Measurements from ENCODE around the gene KLHL17. TPM values are rescaled to one million over a fixed set of nuclear protein-coding genes. Genes with fewer than 3 reads are reported as not detected.

Gene KLHL17
- total RNA-seq, 1 donor from 2014 or later = 41.5 TPM

DNA sequence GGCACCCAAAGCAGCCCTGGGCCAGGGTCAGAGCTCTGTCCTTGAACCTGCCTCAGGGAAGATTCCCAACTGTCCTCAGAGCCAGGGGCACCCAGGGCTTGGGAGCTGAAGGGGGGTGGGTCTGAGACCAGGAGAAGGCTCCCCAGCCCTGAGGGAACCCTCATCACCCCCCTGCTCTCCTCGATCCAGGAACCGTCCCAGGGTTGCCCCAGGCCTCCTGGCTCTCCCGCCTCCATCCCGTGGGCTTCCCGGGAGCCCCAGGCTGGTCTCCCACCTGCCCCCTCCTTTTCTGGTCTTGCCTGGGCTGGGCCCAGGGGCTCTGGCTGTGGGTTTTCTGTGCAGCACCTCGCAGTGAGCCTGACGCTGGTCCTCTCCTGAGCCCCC, 43.3 kb upstream of the KLHL17 start:
- no peak for DNase-seq (ENCODE audit: low read depth, low spot score)
- no peaks in the 10 kb centered on the region for H3K9me3 Mint-ChIP-seq
- H3K27me3 Mint-ChIP-seq (ENCODE audit: low read depth) = peaks cover 85% of the 10 kb centered on the region
- TF ChIP-seq, protein P1, sequence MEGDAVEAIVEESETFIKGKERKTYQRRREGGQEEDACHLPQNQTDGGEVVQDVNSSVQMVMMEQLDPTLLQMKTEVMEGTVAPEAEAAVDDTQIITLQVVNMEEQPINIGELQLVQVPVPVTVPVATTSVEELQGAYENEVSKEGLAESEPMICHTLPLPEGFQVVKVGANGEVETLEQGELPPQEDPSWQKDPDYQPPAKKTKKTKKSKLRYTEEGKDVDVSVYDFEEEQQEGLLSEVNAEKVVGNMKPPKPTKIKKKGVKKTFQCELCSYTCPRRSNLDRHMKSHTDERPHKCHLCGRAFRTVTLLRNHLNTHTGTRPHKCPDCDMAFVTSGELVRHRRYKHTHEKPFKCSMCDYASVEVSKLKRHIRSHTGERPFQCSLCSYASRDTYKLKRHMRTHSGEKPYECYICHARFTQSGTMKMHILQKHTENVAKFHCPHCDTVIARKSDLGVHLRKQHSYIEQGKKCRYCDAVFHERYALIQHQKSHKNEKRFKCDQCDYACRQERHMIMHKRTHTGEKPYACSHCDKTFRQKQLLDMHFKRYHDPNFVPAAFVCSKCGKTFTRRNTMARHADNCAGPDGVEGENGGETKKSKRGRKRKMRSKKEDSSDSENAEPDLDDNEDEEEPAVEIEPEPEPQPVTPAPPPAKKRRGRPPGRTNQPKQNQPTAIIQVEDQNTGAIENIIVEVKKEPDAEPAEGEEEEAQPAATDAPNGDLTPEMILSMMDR (conservative IDR thresholded peaks at IDR 0.05) = no peak
- H3K27ac Mint-ChIP-seq (ENCODE audit: unreplicated experiment) = no peak overlapping the region
- H3K4me3 Mint-ChIP-seq = no peak overlapping the region
- peaks cover 11% of the 10 kb centered on the region for H3K4me1 Mint-ChIP-seq
- H3K36me3 Mint-ChIP-seq (ENCODE audit: low read depth) = no peaks in the 10 kb centered on the region

DNA sequence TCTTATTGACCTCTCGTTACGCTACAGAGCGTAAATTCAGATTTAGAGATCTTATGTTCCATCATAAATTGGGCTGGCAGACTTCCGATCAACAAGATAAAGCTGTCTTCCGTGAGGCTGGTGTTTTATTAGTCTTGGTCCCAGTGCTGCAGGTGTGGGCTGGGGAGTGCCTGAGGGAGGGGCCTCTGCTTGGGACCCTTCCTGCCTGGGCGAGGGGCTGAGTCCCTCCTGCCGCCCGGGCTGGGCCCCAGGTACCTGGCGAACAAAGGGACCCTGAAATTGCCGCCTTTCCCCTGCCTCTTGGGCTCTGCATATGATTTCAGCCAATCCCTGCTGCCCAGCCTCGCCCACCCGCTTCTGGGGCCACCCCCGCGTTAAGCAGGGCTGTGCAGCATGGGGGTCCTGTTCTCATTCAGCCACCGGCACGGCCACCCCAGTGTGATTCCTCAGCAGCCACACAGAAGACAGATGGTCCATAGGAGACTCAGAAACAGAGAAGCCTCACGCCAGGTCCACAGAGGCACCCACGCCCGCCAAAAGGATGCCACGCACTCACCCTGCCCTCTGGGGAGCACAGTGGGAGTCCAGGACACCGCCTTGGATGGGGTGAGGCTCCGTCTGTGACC, 42.8 kb upstream of the KLHL17 start:
- TF ChIP-seq, protein P1 (conservative IDR thresholded peaks at IDR 0.05) = no peak
- Mint-ChIP-seq H3K4me3 (no peak overlapping the region), H3K27me3 (ENCODE audit: low read depth) (peaks cover 85% of the 10 kb centered on the region), H3K9me3 (no peaks in the 10 kb centered on the region), H3K4me1 (peaks cover 11% of the 10 kb centered on the region), H3K27ac (ENCODE audit: unreplicated experiment) (no peak overlapping the region), H3K36me3 (ENCODE audit: low read depth) (no peaks in the 10 kb centered on the region)
- DNase-seq (ENCODE audit: low read depth, low spot score) = no peak

DNA sequence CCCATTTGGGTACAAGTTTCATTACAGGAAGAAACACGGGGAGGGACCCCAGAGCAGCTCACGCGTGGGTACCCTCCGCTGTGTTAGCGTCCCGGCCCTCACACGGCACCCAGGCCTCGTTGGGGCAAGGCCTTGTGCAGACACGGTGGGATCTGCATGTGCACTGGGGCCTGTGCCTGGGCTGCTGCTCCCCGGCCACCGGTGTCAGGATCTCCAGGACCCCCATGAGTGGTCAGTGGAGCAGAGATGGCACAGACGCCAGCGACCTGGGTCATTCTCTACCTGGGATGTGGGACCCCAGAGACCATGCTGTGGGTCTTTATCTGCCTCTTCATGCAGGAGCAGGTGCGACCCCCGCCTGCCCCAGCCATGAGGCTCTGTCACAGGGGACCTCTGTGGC, 42.0 kb upstream of the KLHL17 start:
- H3K9me3 Mint-ChIP-seq = no peaks in the 10 kb centered on the region
- no peaks in the 10 kb centered on the region for H3K36me3 Mint-ChIP-seq (ENCODE audit: low read depth)
- TF ChIP-seq, protein P1 (conservative IDR thresholded peaks at IDR 0.05) = no peak
- H3K27me3 Mint-ChIP-seq (ENCODE audit: low read depth) = peaks cover 86% of the 10 kb centered on the region
- no peak overlapping the region for H3K27ac Mint-ChIP-seq (ENCODE audit: unreplicated experiment)
- H3K4me3 Mint-ChIP-seq = no peak overlapping the region
- peaks cover 14% of the 10 kb centered on the region for H3K4me1 Mint-ChIP-seq
- no peak for DNase-seq (ENCODE audit: low read depth, low spot score)

DNA sequence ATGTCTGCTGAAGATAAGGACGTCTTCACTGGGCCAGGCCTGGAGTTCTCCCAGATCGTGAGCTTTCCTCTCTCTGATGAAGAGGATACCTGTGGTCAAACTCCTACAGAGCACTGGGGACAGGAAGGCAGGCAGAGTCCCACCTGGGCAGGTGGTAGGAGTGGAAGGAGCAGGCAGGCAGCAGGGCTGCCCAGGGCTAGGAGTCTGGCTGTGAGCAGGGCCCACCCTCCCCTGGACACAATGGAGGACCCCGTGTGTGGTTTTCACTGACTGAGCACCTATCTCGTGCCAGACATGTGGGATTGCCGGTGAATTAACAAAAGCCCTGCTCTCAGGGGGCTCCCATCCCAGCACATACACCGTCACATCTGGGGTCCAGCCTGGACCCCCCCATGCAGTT, 41.5 kb upstream of the KLHL17 start:
- Mint-ChIP-seq H3K4me3 (no peak overlapping the region), H3K27ac (ENCODE audit: unreplicated experiment) (no peak overlapping the region), H3K4me1 (peaks cover 15% of the 10 kb centered on the region), H3K36me3 (ENCODE audit: low read depth) (no peaks in the 10 kb centered on the region), H3K9me3 (no peaks in the 10 kb centered on the region), H3K27me3 (ENCODE audit: low read depth) (peaks cover 83% of the 10 kb centered on the region)
- TF ChIP-seq, protein P1 (conservative IDR thresholded peaks at IDR 0.05) = no peak
- no peak for DNase-seq (ENCODE audit: low read depth, low spot score)

DNA sequence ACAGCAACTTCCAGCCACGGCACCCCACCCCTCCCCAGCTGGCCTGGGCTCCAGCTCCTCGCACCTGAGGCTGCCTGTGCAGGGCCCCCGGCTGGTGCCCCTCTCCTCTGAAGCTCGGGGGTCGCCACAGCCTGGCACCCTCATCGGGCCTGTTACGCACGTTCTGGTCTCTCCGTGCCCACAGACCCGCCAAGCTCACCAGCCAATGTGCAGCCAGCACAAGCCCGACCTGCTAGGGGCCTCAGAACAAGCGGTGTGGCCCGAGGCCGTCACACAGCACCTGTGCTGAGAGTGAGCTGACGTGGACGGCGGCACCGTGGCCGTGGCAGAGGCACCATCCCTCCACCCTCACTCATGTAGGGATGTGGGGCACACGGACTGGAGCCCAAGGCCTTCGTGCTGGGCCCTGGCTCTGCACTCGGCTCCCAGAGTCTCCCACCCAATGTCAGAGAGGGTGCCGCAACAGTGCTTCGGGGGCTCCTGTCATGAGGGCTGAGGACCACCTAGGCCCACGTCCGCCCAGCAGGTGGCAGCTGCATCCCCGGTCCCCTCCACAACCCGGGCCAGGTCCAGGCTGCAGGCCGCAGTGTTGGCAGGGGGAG, 41.0 kb upstream of the KLHL17 start:
- H3K27me3 Mint-ChIP-seq (ENCODE audit: low read depth) = peaks cover 78% of the 10 kb centered on the region
- DNase-seq (ENCODE audit: low read depth, low spot score) = no peak
- H3K9me3 Mint-ChIP-seq = no peaks in the 10 kb centered on the region

More for the DNA sequence above, 41.0 kb upstream of the KLHL17 start:
- TF ChIP-seq, protein P1 (conservative IDR thresholded peaks at IDR 0.05) = no peak
- Mint-ChIP-seq H3K36me3 (ENCODE audit: low read depth) (no peaks in the 10 kb centered on the region), H3K27ac (ENCODE audit: unreplicated experiment) (no peak overlapping the region), H3K4me3 (no peak overlapping the region), H3K4me1 (peaks cover 15% of the 10 kb centered on the region)
